Smooth muscle cell (in vitro differentiated cells): ENCODE measurements around the gene SLC5A6. TPM values are rescaled to one million over a fixed set of nuclear protein-coding genes. Genes with fewer than 3 reads are reported as not detected.

Source experiments
- DNase-seq: peaks from one replicate; lab custom pipeline; 2025; ENCODE audit not compliant: unreplicated experiment; lab: John Stamatoyannopoulos, UW
- H2AFZ ChIP-seq: fragments of 200-600 bp; sonication (generic); 2 replicates; pipeline ENCODE4 v1.6.0; 2016; ENCODE audit warnings: antibody characterized with exemption, low read depth, mild to moderate bottlenecking
- H3F3A ChIP-seq: fragments of 200-600 bp; sonication (generic); 2 replicates; pipeline ENCODE4 v1.6.0; 2017; ENCODE audit warnings: antibody characterized with exemption, low read depth
- H3K27ac ChIP-seq: fragments of 200-600 bp; sonication (generic); 2 replicates; pipeline ENCODE4 v1.5.1; 2016; ENCODE audit warnings: low read depth, mild to moderate bottlenecking
- H3K27me3 ChIP-seq: fragments of 200-600 bp; sonication (generic); 2 replicates; pipeline ENCODE4 v1.6.1; 2016; ENCODE audit warnings: low read depth, mild to moderate bottlenecking
- H3K36me3 ChIP-seq: fragments of 200-600 bp; sonication (generic); 2 replicates; pipeline ENCODE4 v1.5.1; 2016; ENCODE audit warnings: low read depth
- H3K4me1 ChIP-seq: fragments of 200-600 bp; sonication (generic); 2 replicates; pipeline ENCODE4 v1.5.1; 2016; ENCODE audit warnings: low read depth
- H3K4me2 ChIP-seq: fragments of 200-600 bp; sonication (generic); 2 replicates; pipeline ENCODE4 v1.6.0; 2016; ENCODE audit warnings: mild to moderate bottlenecking
- H3K4me3 ChIP-seq: fragments of 200-600 bp; sonication (generic); 2 replicates; pipeline ENCODE4 v1.5.1; 2016; ENCODE audit warnings: mild to moderate bottlenecking
- H3K79me2 ChIP-seq: fragments of 200-600 bp; sonication (generic); 2 replicates; pipeline ENCODE4 v1.6.0; 2016; ENCODE audit warnings: low read depth, mild to moderate bottlenecking
- H3K9ac ChIP-seq: fragments of 200-600 bp; sonication (generic); 2 replicates; pipeline ENCODE4 v1.6.0; 2016; ENCODE audit warnings: low read depth
- H3K9me3 ChIP-seq: fragments of 200-600 bp; sonication (generic); replicated peaks from 2 replicates; pipeline ENCODE4 v1.5.1; 2016; ENCODE audit warnings: low read depth
- H4K20me1 ChIP-seq: fragments of 200-600 bp; sonication (generic); 2 replicates; pipeline ENCODE4 v1.6.0; 2016; ENCODE audit warnings: low read depth
- WGBS: methylation state at CpG from one replicate; pipeline ENCODE4 v1.1.7; 2016; ENCODE audit warnings: low lambda C conversion rate; 5-methylcytosine and 5-hydroxymethylcytosine counted together
- polyA plus RNA-seq: library from polyadenylated mRNA; unstranded; fragments of >200 nt; fragmentation: Nextera tagmentation; extraction: Ambion mirVana; gene quantifications from 2 replicates; pipeline ENCODE4 v1.2.1, GENCODE V29; 2016
- total RNA-seq: library from RNA; depleted of rRNA; stranded (reverse); fragments of >200 nt; gene quantifications from 2 replicates; pipeline ENCODE4 v1.2.3, GENCODE V29; 2014
- TF ChIP-seq, protein P1 (sequence below): fragments of 200-600 bp; sonication (generic); IDR thresholded peaks from 2 replicates; pipeline ENCODE4 v1.5.1; 2017; ENCODE audit warnings: borderline replicate concordance, mild to moderate bottlenecking, antibody characterized with exemption; ENCODE audit not compliant: insufficient read depth, poor library complexity, severe bottlenecking

Gene SLC5A6
- total and polyA plus RNA-seq, 2 experiments from 2014 or later: 25.7 to 32.3 TPM

GRCh38 chr2:27208486-27209050 lies 3.5 kb downstream of the SLC5A6 start:
- no peaks in the 10 kb centered on the region for H3K27me3 ChIP-seq
- H3K4me3 ChIP-seq: no peak overlapping the region
- DNase-seq: no peak
- H3K79me2 ChIP-seq: peaks cover 3% of the 10 kb centered on the region
- 91% methylated on average over 4 of the region's 4 CpGs for WGBS
- H3K9me3 ChIP-seq: no peaks in the 10 kb centered on the region
- no peak overlapping the region for H3K9ac ChIP-seq
- no peak overlapping the region for H3K27ac ChIP-seq
- H3K36me3 ChIP-seq: no peaks in the 10 kb centered on the region
- TF ChIP-seq, protein P1, sequence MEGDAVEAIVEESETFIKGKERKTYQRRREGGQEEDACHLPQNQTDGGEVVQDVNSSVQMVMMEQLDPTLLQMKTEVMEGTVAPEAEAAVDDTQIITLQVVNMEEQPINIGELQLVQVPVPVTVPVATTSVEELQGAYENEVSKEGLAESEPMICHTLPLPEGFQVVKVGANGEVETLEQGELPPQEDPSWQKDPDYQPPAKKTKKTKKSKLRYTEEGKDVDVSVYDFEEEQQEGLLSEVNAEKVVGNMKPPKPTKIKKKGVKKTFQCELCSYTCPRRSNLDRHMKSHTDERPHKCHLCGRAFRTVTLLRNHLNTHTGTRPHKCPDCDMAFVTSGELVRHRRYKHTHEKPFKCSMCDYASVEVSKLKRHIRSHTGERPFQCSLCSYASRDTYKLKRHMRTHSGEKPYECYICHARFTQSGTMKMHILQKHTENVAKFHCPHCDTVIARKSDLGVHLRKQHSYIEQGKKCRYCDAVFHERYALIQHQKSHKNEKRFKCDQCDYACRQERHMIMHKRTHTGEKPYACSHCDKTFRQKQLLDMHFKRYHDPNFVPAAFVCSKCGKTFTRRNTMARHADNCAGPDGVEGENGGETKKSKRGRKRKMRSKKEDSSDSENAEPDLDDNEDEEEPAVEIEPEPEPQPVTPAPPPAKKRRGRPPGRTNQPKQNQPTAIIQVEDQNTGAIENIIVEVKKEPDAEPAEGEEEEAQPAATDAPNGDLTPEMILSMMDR: no peak
- H3F3A ChIP-seq: peaks cover 3% of the 10 kb centered on the region
- H2AFZ ChIP-seq: no peak overlapping the region
- no peak overlapping the region for H3K4me2 ChIP-seq
- no peaks in the 10 kb centered on the region for H4K20me1 ChIP-seq
- peaks cover 14% of the 10 kb centered on the region for H3K4me1 ChIP-seq

- Histone ChIP-seq H3K4me2 (no peak overlapping the region), H4K20me1 (no peaks in the 10 kb centered on the region), H3K27ac (no peak overlapping the region), H3K27me3 (no peaks in the 10 kb centered on the region), H2AFZ (no peak overlapping the region), H3K9me3 (no peaks in the 10 kb centered on the region), H3K4me3 (no peak overlapping the region), H3K9ac (no peak overlapping the region), H3K36me3 (no peaks in the 10 kb centered on the region), H3K79me2 (no peaks in the 10 kb centered on the region), H3F3A (no peaks in the 10 kb centered on the region), H3K4me1 (peaks cover 6% of the 10 kb centered on the region)
- no peak for DNase-seq
- WGBS: 100% methylated on average over 6 of the region's 6 CpGs
- TF ChIP-seq, protein P1: no peak
These were observed 5.7 kb downstream of the SLC5A6 start for GRCh38 chr2:27206346-27206745.

GRCh38 chr2:27205206-27205605 lies 6.9 kb downstream of the SLC5A6 start:
- H3K4me1 ChIP-seq: peaks cover 2% of the 10 kb centered on the region
- H3K4me3 ChIP-seq: no peak overlapping the region
- H3K4me2 ChIP-seq: no peak overlapping the region
- H3K9me3 ChIP-seq: no peaks in the 10 kb centered on the region
- H3K27ac ChIP-seq: no peak overlapping the region
- no peaks in the 10 kb centered on the region for H4K20me1 ChIP-seq
- no peak overlapping the region for H3K9ac ChIP-seq
- 90% methylated on average over 8 of the region's 8 CpGs for WGBS
- TF ChIP-seq, protein P1: no peak
- no peak overlapping the region for H2AFZ ChIP-seq
- no peaks in the 10 kb centered on the region for H3K36me3 ChIP-seq
- H3K79me2 ChIP-seq: no peaks in the 10 kb centered on the region
- DNase-seq: no peak
- H3F3A ChIP-seq: no peaks in the 10 kb centered on the region
- no peaks in the 10 kb centered on the region for H3K27me3 ChIP-seq

- WGBS: 96% methylated on average over 8 of the region's 8 CpGs
- Histone ChIP-seq H3K4me3 (no peak overlapping the region), H3F3A (no peaks in the 10 kb centered on the region), H3K4me2 (no peak overlapping the region), H3K9ac (no peak overlapping the region), H3K27me3 (no peaks in the 10 kb centered on the region), H3K9me3 (no peaks in the 10 kb centered on the region), H3K79me2 (no peaks in the 10 kb centered on the region), H3K27ac (no peak overlapping the region), H2AFZ (no peak overlapping the region), H3K36me3 (no peaks in the 10 kb centered on the region), H3K4me1 (peaks cover 2% of the 10 kb centered on the region), H4K20me1 (no peaks in the 10 kb centered on the region)
- TF ChIP-seq, protein P1: no peak
- no peak for DNase-seq
These were observed 7.5 kb downstream of the SLC5A6 start for GRCh38 chr2:27204566-27204965.
